H1 (cell line): ENCODE results near the gene CFAP100. TPM values are rescaled to one million over a fixed set of nuclear protein-coding genes. Genes with fewer than 3 reads are reported as not detected.

Source experiments
- GTF2F1 ChIP-seq: IDR thresholded peaks from 2 replicates; pipeline ENCODE4 v1.6.1; 2012; ENCODE audit warnings: low read depth, low read length, improper control_type of control experiment, borderline replicate concordance
- KDM1A ChIP-seq: fragments of 200-600, 300-600 bp; sonication (generic); IDR thresholded peaks from 2 replicates; pipeline ENCODE4 v1.7.1; 2016; ENCODE audit warnings: mild to moderate bottlenecking, low read length, borderline replicate concordance
- KDM4A ChIP-seq: IDR thresholded peaks from one replicate; pipeline ENCODE4 v1.7.1; 2012; ENCODE audit warnings: low read depth, mild to moderate bottlenecking, moderate library complexity, low read length, inconsistent platforms; ENCODE audit not compliant: severe bottlenecking
- POLR2A ChIP-seq, 2 experiments: IDR thresholded peaks; 1 replicate in 1 of 2; 2 replicates in 1 of 2; pipeline ENCODE4 v1.6.1; 2011; ENCODE audit warnings: low read depth in 2 of 2, low read length in 2 of 2, mild to moderate bottlenecking in 2 of 2; ENCODE audit errors: control extremely low read depth in 1 of 2
- SAP30 ChIP-seq: fragments of 300-600 bp; sonication (generic); IDR thresholded peaks from 2 replicates; pipeline ENCODE4 v1.7.1; 2012; ENCODE audit warnings: low read length, moderate library complexity, mild to moderate bottlenecking, inconsistent platforms; ENCODE audit not compliant: insufficient read depth, insufficient replicate concordance
- TAF1 ChIP-seq: IDR thresholded peaks from 2 replicates; pipeline ENCODE4 v1.6.1; 2011; ENCODE audit warnings: mild to moderate bottlenecking, low read depth, low read length
- polyA plus RNA-seq, 7 experiments: library from polyadenylated mRNA; depleted of rRNA in 3 of 7; stranded (reverse) in 5 of 7; unstranded in 2 of 7; fragments of >200 nt in 5 of 7; fragments of 200-250 nt in 2 of 7; gene quantifications; 1 replicate in 5 of 7; 2 replicates in 1 of 7; 4 replicates in 1 of 7; pipeline versions ENCODE4 v1.2.1 to v1.2.3, GENCODE V29; 2011 to 2013; ENCODE audit warnings: missing spikeins in 2 of 7, mixed read lengths in 2 of 7
- total RNA-seq: library from RNA; stranded (reverse); fragmentation: NEBNext Ultra II Directional; extraction: Animal tissue kit (Norgen Biotek cat#: 25700); gene quantifications from 2 replicates; pipeline ENCODE4 v1.2.1, GENCODE V29; 2021

The CFAP100 gene
- total and polyA plus RNA-seq, 2 of the 8 experiments (the other 6 are each of a cell fraction or from before 2014, with no cell fraction given): 0.17 TPM; not detected in 1

DNA sequence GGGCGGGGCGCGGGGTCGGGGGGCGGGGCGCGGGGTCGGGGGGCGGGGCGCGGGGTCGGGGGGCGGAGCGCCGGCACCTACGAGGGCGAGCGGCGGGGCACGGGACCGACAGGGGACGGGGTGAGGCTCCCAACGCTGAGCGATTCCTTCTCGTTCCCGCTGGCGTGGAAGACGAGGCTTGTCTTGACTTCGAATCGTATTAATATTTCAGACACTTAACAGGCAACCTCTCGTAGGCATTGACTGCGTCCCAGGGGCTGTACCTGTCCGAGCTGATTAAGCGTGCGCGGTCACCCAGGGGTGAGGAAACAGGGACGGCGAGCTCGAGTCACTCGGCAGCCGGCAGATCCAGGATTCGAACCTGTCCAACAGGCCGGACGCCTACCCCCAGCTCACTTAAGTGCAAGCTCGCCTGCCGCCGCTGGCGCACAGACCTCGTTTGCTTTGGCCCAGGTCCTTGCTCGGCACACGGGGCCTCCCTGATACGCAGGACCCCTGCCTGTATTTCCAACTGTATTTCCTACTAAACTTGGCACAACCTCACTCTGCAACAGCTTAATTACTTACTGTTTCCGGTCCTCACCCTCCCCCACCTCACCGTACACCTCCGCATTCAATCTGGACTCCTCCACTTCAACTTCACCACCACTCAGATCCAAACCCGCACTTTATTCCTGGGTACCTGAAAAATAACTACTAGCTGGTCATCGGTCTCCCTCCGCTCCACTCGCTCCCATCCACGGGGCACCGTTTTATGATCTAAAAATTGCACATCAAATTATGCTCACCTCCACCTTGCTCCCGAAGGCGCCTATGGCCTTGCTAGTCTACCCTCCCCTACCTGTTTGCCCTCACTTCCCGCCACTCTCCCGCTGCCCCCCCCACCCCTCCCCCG, 81.7 kb downstream of the CFAP100 start (continued):
- TF ChIP-seq KDM1A (peak; percentile 63; the same call in 1 of the 2 replicates), SAP30 (no peak), POLR2A (IDR thresholded peaks at IDR 0.05; ENCODE audit: control extremely low read depth in 1 of 2, low read depth in 2 of 2, low read length in 2 of 2) (peak in 1 of 2 experiments; percentile 54; a peak in 2 of 3 replicates), GTF2F1 (no peak), KDM4A (peak; percentile 37), TAF1 (0 out of 2 replicates have a peak, but pooled peaks have one; percentile 23)
